ENCODE results near the gene GLS. TPM values are rescaled to one million over a fixed set of nuclear protein-coding genes. Genes with fewer than 3 reads are reported as not detected.
"Not testable (repeated sequence)": the region's sequence is repeated elsewhere in the genome, so short reads cannot be mapped to it uniquely, and the experiment has no call there.

Gene GLS
- total RNA-seq, 1 donor from 2014 or later: 160 TPM

GRCh38 chr2:190947711-190948251 is 67.2 kb downstream of the GLS start:
- Mint-ChIP-seq H3K9me3 (no peaks in the 10 kb centered on the region), H3K27me3 (no peaks in the 10 kb centered on the region), H3K4me1 (ENCODE audit: unreplicated experiment) (no peaks in the 10 kb centered on the region), H3K36me3 (no peaks in the 10 kb centered on the region), H3K27ac (no peak overlapping the region), H3K4me3 (peak overlapping the region; percentile 67)
- TF ChIP-seq, protein P1, sequence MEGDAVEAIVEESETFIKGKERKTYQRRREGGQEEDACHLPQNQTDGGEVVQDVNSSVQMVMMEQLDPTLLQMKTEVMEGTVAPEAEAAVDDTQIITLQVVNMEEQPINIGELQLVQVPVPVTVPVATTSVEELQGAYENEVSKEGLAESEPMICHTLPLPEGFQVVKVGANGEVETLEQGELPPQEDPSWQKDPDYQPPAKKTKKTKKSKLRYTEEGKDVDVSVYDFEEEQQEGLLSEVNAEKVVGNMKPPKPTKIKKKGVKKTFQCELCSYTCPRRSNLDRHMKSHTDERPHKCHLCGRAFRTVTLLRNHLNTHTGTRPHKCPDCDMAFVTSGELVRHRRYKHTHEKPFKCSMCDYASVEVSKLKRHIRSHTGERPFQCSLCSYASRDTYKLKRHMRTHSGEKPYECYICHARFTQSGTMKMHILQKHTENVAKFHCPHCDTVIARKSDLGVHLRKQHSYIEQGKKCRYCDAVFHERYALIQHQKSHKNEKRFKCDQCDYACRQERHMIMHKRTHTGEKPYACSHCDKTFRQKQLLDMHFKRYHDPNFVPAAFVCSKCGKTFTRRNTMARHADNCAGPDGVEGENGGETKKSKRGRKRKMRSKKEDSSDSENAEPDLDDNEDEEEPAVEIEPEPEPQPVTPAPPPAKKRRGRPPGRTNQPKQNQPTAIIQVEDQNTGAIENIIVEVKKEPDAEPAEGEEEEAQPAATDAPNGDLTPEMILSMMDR (conservative IDR thresholded peaks at IDR 0.05): no peak
- DNase-seq (ENCODE audit: extremely low spot score, unreplicated experiment): no peak

DNA sequence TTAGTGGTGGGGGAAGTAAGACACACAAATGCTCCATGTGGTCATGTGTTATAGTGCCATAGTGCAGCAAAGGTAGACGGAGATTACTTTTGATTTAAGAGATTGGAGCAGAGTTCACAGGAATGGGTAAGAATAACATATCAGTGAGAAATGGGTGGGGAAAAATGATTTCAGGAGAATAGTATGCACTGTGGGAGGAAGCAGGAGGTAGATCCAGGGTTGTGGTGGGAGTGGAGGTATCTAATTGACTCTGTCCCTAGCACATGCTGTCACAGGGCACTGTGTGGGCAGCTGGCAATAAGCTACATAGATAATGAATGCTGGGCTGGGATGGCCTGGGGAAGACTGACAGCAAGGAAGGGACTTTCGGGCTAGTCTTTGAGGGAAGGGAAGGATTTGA is 68.0 kb downstream of the GLS start:
- TF ChIP-seq, protein P1 (conservative IDR thresholded peaks at IDR 0.05): no peak
- no peak overlapping the region for H3K4me3 Mint-ChIP-seq
- no peak overlapping the region for H3K27ac Mint-ChIP-seq
- H3K9me3 Mint-ChIP-seq: no peaks in the 10 kb centered on the region
- no peak for DNase-seq (ENCODE audit: extremely low spot score, unreplicated experiment)
- no peaks in the 10 kb centered on the region for H3K4me1 Mint-ChIP-seq (ENCODE audit: unreplicated experiment)
- no peaks in the 10 kb centered on the region for H3K36me3 Mint-ChIP-seq
- H3K27me3 Mint-ChIP-seq: no peaks in the 10 kb centered on the region

DNA sequence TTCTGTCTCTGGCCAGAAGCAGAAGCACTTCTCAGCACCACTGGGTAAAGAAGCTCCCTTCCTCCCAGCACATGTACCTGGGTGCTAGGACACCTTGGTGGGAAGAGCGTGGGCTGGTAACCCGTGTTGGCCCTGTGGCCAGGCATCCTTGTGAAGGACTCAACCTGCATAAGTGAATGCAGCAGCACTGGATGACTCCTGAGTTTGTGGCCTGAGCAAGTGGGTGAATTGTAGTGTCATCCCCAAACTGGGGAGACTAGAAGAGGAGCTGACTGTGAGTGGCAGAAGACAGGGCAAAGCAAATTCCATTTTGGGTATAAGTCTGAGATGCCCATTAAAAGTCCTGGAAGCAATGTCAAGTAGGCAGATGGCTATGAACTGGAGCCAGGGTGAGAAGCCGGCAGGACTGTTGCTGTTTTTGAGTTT is 70.0 kb downstream of the GLS start:
- no peak overlapping the region for H3K4me3 Mint-ChIP-seq
- no peaks in the 10 kb centered on the region for H3K27me3 Mint-ChIP-seq
- TF ChIP-seq, protein P1 (conservative IDR thresholded peaks at IDR 0.05): no peak
- H3K36me3 Mint-ChIP-seq: no peaks in the 10 kb centered on the region
- no peaks in the 10 kb centered on the region for H3K9me3 Mint-ChIP-seq
- H3K4me1 Mint-ChIP-seq (ENCODE audit: unreplicated experiment): no peaks in the 10 kb centered on the region
- no peak overlapping the region for H3K27ac Mint-ChIP-seq
- no peak for DNase-seq (ENCODE audit: extremely low spot score, unreplicated experiment)

GRCh38 chr2:190953257-190953656 is 72.6 kb downstream of the GLS start:
- no peaks in the 10 kb centered on the region for H3K4me1 Mint-ChIP-seq (ENCODE audit: unreplicated experiment)
- no peaks in the 10 kb centered on the region for H3K27me3 Mint-ChIP-seq
- DNase-seq (ENCODE audit: extremely low spot score, unreplicated experiment): no peak
- H3K36me3 Mint-ChIP-seq: peaks cover 3% of the 10 kb centered on the region
- H3K27ac Mint-ChIP-seq: no peak overlapping the region
- no peak overlapping the region for H3K4me3 Mint-ChIP-seq
- H3K9me3 Mint-ChIP-seq: no peaks in the 10 kb centered on the region
- TF ChIP-seq, protein P1 (conservative IDR thresholded peaks at IDR 0.05): no peak

DNA sequence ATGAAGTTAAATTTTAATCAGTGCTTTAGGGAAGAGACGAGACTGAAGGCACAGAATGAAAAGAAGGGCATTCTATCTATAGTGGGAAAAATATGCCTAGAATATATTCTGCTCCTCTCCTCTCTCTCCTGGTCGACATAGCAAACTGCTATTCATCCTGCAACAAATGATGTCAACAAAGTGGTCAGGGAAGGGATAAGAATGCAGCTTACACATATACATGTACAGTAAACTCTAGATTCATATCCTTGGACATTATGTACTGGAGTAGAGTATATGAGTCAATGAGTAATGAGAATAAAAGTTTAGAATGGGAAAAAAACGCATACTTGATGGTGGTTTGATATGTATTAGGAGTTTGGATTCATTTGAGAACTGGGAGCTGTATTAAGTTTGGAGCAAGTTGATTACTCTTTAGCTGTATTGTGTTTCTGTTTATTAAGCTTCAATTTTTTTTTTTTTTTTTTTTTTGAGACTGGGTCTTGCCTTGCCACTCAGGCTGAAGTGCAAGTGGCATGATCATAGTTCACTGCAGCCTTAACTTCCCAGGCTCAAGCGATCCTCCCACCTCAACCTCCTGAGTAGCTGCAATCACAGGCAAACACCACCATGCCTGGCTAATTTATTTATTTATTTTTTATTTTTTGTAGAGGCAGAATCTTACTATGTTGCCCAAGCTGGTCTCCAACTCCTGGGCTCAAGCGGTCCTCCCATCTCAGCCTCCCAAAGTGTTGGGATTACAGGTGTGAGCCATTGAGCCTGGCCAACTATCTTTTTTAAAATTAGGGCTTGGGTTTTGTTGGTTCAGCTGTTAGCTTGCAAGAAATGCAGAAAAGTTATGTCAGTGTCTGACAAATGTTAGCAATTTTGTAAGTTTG is 79.5 kb downstream of the GLS start:
- TF ChIP-seq, protein P1 (conservative IDR thresholded peaks at IDR 0.05): no peak
- Mint-ChIP-seq H3K36me3 (peaks cover 11% of the 10 kb centered on the region), H3K9me3 (no peaks in the 10 kb centered on the region), H3K27ac (no peak overlapping the region), H3K27me3 (no peaks in the 10 kb centered on the region), H3K4me1 (ENCODE audit: unreplicated experiment) (peaks cover 4% of the 10 kb centered on the region), H3K4me3 (no peak overlapping the region)
- DNase-seq (ENCODE audit: extremely low spot score, unreplicated experiment): no peak

- peaks cover 11% of the 10 kb centered on the region for H3K36me3 Mint-ChIP-seq
These were observed 80.5 kb downstream of the GLS start for GRCh38 chr2:190961117-190961516.

More at GRCh38 chr2:190961117-190961516, 80.5 kb downstream of the GLS start:
- not testable (repeated sequence) for H3K4me3 Mint-ChIP-seq; H3K27ac Mint-ChIP-seq; H3K4me1 Mint-ChIP-seq (ENCODE audit: unreplicated experiment); H3K27me3 Mint-ChIP-seq; H3K9me3 Mint-ChIP-seq; DNase-seq (ENCODE audit: extremely low spot score, unreplicated experiment)
